HG03442 (cell line): ENCODE results near the gene NPTX1.

Experiments used
- ATAC-seq: cut with Tn5 transposase; IDR thresholded peaks from one replicate; pipeline ENCODE4 v1.9.1; 2021; ENCODE audit warnings: mild to moderate bottlenecking, moderate library complexity; ENCODE audit not compliant: unreplicated experiment

NPTX1 gene

GRCh38 chr17:80445007-80445725 is 31.2 kb downstream of the NPTX1 start:
- no peak for ATAC-seq

GRCh38 chr17:80444644-80444979 is 31.8 kb downstream of the NPTX1 start:
- no peak for ATAC-seq

- ATAC-seq: no peak
Observed at GRCh38 chr17:80443916-80444643, 32.3 kb downstream of the NPTX1 start.

GRCh38 chr17:80443498-80443897 is 32.9 kb downstream of the NPTX1 start:
- ATAC-seq: no peak

GRCh38 chr17:80442764-80443163 is 33.6 kb downstream of the NPTX1 start:
- ATAC-seq: no peak

- no peak for ATAC-seq
Observed at GRCh38 chr17:80442323-80442659, 34.1 kb downstream of the NPTX1 start.

- ATAC-seq: no peak
Observed at GRCh38 chr17:80441598-80442322, 34.6 kb downstream of the NPTX1 start.

GRCh38 chr17:80441133-80441578 is 35.3 kb downstream of the NPTX1 start:
- no peak for ATAC-seq

- no peak for ATAC-seq
Observed at GRCh38 chr17:80439499-80439898, 36.9 kb downstream of the NPTX1 start.

- no peak for ATAC-seq
Observed at GRCh38 chr17:80438806-80439205, 37.6 kb downstream of the NPTX1 start.

- no peak for ATAC-seq
Observed at GRCh38 chr17:80437532-80437931, 38.9 kb downstream of the NPTX1 start.

GRCh38 chr17:80433916-80434666 is 42.3 kb downstream of the NPTX1 start:
- ATAC-seq: no peak

- no peak for ATAC-seq
Observed at GRCh38 chr17:80432961-80433550, 43.4 kb downstream of the NPTX1 start.

GRCh38 chr17:80432350-80432955 is 44.0 kb downstream of the NPTX1 start:
- ATAC-seq: no peak

GRCh38 chr17:80431246-80432195 is 44.9 kb downstream of the NPTX1 start:
- ATAC-seq: no peak

- no peak for ATAC-seq
Observed at GRCh38 chr17:80430446-80431245, 45.8 kb downstream of the NPTX1 start.

- no peak for ATAC-seq
Observed at GRCh38 chr17:80429356-80430275, 46.8 kb downstream of the NPTX1 start.
